Measurements from ENCODE around the gene PNPLA2. TPM values are rescaled to one million over a fixed set of nuclear protein-coding genes. Genes with fewer than 3 reads are reported as not detected.
A peak's percentile ranks its signal among the peaks of the same experiment; 100 is the strongest.

PNPLA2 gene
- total and polyA plus RNA-seq, 5 donors from 2014 or later, result 23.9 to 195 (median 24.9) TPM

DNA sequence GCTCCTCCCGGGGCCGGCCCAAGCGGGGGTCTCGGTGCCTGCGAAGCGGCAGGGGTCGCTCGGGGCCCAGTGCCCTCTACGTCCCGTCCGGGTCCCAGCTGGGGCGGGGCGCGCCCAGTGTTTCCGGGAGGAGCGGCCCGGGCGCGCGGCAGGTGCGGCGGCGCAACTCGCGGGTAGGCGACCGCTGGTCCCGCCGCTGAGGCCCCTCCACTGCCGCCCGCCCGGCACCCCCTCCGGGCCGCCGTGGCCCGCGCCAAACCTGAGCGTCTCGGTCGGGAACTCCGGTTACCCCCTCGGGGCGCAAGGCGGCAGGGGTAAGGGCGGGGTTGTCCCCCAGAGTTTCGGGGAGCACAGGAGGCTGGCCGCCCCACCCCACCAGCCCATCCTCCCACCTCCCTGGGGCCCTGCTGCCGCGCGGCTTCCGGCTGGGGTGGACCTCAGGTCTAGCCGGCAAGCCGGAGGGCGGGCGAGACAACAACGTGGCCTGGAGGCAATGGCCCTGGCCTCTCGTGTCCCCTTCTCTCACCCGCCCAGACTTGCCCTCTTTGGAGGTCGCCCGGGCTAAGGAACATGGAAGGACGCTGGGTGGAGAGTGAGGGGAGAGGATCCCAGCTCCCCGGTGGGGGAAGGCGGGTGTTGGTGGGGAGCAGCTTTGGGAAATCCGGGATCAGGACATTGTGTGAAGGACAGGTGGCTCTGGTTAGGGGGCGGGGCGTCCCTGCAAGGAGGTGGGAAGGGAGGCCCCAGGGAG lies 8.6 kb downstream of the PNPLA2 start:
- Mint-ChIP-seq H3K27me3 (peaks cover 39% of the 10 kb centered on the region), H3K4me3 (peak overlapping the region; percentile 67 to 89 (median 82)), H3K27ac (no peak overlapping the region), H3K4me1 (peaks cover 0 to 47% (median 12%) of the 10 kb centered on the region in 4 donors), H3K9me3 (no peaks in the 10 kb centered on the region), H3K36me3 (peaks cover 9% of the 10 kb centered on the region)
- no peak overlapping the region for H3K27ac ChIP-seq (ENCODE audit: insufficient read depth, low read length, poor library complexity, severe bottlenecking)
- DNase-seq (peak in 1 of 3 donors; percentile 61), ATAC-seq (ENCODE audit: low read depth in 2 of 2) (peak in 1 of 2 donors; percentile 7)
- H3K4me1 ChIP-seq (ENCODE audit: control insufficient read depth, insufficient read depth, low read length, poor library complexity, severe bottlenecking), result peaks cover 55% of the 10 kb centered on the region
- H3K4me3 ChIP-seq (ENCODE audit: low read depth, low read length), result no peak overlapping the region
- H3K36me3 ChIP-seq (ENCODE audit: control insufficient read depth, insufficient read depth, low read length), result peaks cover 8% of the 10 kb centered on the region
- H3K27me3 ChIP-seq (ENCODE audit: control insufficient read depth, insufficient read depth, low read length), result no peaks in the 10 kb centered on the region
- no peaks in the 10 kb centered on the region for H3K9me3 ChIP-seq (ENCODE audit: control insufficient read depth in 2 of 2, low read length in 2 of 2)

DNA sequence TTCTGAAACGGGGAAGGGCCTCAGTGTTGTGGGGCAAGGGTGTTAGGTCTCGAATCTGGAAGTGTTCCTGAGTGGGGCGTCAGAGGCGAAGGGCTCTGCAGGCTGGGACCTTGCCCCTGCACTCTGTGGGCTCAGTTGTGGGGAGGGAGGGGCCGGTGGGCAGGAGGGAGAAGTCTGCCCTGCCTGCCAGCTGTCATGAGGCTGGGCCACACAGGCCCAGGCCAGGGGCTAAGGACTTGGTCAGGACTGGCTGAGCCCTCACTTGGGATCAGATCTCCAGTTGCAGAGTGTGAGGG lies 9.1 kb downstream of the PNPLA2 start, which contains the start of gene CRACR2B:
TSS of gene CRACR2B (plus strand) at position 23 of the 296 bp plus-strand sequence. CDS start 689 bp downstream, outside the sequence.
- no peak within 1 kb of the TSS for H3K27ac ChIP-seq (ENCODE audit: insufficient read depth, low read length, poor library complexity, severe bottlenecking)
- no peaks in the 10 kb centered on the region for H3K27me3 ChIP-seq (ENCODE audit: control insufficient read depth, insufficient read depth, low read length)
- H3K4me3 ChIP-seq (ENCODE audit: low read depth, low read length), result no peak within 1 kb of the TSS
- H3K4me1 ChIP-seq (ENCODE audit: control insufficient read depth, insufficient read depth, low read length, poor library complexity, severe bottlenecking), result peaks cover 59% of the 10 kb centered on the region
- Mint-ChIP-seq H3K27ac (no peak within 1 kb of the TSS), H3K4me3 (peak within 1 kb of the TSS; percentile 77 to 91 (median 86)), H3K4me1 (peaks cover 0 to 46% (median 10%) of the 10 kb centered on the region in 4 donors), H3K9me3 (no peaks in the 10 kb centered on the region), H3K36me3 (peaks cover 7% of the 10 kb centered on the region), H3K27me3 (peaks cover 39% of the 10 kb centered on the region)
- DNase-seq, result no peak
- no peak for ATAC-seq (ENCODE audit: low read depth in 2 of 2)
- no peaks in the 10 kb centered on the region for H3K9me3 ChIP-seq (ENCODE audit: control insufficient read depth in 2 of 2, low read length in 2 of 2)
- peaks cover 6% of the 10 kb centered on the region for H3K36me3 ChIP-seq (ENCODE audit: control insufficient read depth, insufficient read depth, low read length)

DNA sequence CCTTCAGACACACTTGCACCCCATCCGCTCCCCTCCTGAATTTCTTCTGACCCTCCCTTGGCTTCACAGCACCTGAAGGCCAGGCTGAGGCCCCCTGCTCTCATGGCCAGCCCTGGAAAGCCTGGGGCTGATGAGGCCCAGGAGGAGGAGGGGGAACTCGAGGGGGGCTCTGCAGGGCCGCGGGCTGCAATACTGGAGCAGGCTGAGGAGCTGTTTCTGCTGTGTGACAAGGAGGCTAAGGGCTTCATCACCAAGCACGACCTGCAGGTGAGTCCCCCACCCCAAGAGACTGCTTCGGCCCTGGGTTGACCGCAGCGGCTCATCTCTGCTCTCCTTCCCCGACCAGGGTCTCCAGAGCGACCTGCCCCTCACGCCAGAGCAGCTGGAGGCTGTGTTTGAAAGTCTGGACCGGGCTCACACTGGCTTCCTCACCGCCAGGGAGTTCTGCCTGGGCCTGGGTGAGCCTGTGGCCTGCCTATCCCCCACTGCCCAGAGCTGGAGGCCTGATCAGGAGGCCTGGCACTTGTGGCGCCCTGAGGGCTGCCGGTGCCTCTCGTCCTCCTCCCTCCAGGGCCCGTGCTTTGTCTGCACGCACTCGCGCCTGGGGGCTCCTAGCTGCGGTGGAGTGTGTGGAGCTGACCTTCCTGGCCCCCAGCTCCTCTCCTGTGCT lies 9.9 kb downstream of the PNPLA2 start:
- no peak for DNase-seq
- H3K4me3 Mint-ChIP-seq, result peak overlapping the region; percentile 57 to 89 (median 81)

GRCh38 chr11:829176-829846 lies 10.6 kb downstream of the PNPLA2 start:
- peaks cover 7% of the 10 kb centered on the region for H3K36me3 Mint-ChIP-seq
- H3K27me3 Mint-ChIP-seq, result peaks cover 39% of the 10 kb centered on the region
- H3K4me3 ChIP-seq (ENCODE audit: low read depth, low read length), result no peak overlapping the region
- no peak overlapping the region for H3K27ac ChIP-seq (ENCODE audit: insufficient read depth, low read length, poor library complexity, severe bottlenecking)
- H3K9me3 Mint-ChIP-seq, result no peaks in the 10 kb centered on the region
- H3K9me3 ChIP-seq (ENCODE audit: control insufficient read depth in 2 of 2, low read length in 2 of 2), result no peaks in the 10 kb centered on the region
- peaks cover 0 to 53% (median 9%) of the 10 kb centered on the region in 4 donors for H3K4me1 Mint-ChIP-seq
- peaks cover 68% of the 10 kb centered on the region for H3K4me1 ChIP-seq (ENCODE audit: control insufficient read depth, insufficient read depth, low read length, poor library complexity, severe bottlenecking)
- H3K4me3 Mint-ChIP-seq, result peak overlapping the region; percentile 21 to 64 (median 56)
- no peaks in the 10 kb centered on the region for H3K27me3 ChIP-seq (ENCODE audit: control insufficient read depth, insufficient read depth, low read length)
- DNase-seq (no peak), ATAC-seq (ENCODE audit: low read depth in 2 of 2) (no peak)
- no peaks in the 10 kb centered on the region for H3K36me3 ChIP-seq (ENCODE audit: control insufficient read depth, insufficient read depth, low read length)
- H3K27ac Mint-ChIP-seq, result no peak overlapping the region

More for the DNA sequence above, 9.9 kb downstream of the PNPLA2 start:
- Histone ChIP-seq H3K9me3 (ENCODE audit: control insufficient read depth in 2 of 2, low read length in 2 of 2) (no peaks in the 10 kb centered on the region), H3K27me3 (ENCODE audit: control insufficient read depth, insufficient read depth, low read length) (no peaks in the 10 kb centered on the region), H3K27ac (ENCODE audit: insufficient read depth, low read length, poor library complexity, severe bottlenecking) (no peak overlapping the region), H3K4me3 (ENCODE audit: low read depth, low read length) (no peak overlapping the region), H3K4me1 (ENCODE audit: control insufficient read depth, insufficient read depth, low read length, poor library complexity, severe bottlenecking) (peaks cover 66% of the 10 kb centered on the region), H3K36me3 (ENCODE audit: control insufficient read depth, insufficient read depth, low read length) (peaks cover 6% of the 10 kb centered on the region)
- Mint-ChIP-seq H3K27ac (no peak overlapping the region), H3K4me1 (peaks cover 0 to 47% (median 9%) of the 10 kb centered on the region in 4 donors), H3K36me3 (peaks cover 7% of the 10 kb centered on the region), H3K27me3 (peaks cover 39% of the 10 kb centered on the region), H3K9me3 (no peaks in the 10 kb centered on the region)
- ATAC-seq (ENCODE audit: low read depth in 2 of 2), result no peak

GRCh38 chr11:829847-830294 lies 11.2 kb downstream of the PNPLA2 start:
- peaks cover 0 to 54% (median 9%) of the 10 kb centered on the region in 4 donors for H3K4me1 Mint-ChIP-seq
- H3K27ac Mint-ChIP-seq, result no peak overlapping the region
- DNase-seq, result no peak
- Histone ChIP-seq H3K27me3 (ENCODE audit: control insufficient read depth, insufficient read depth, low read length) (no peaks in the 10 kb centered on the region), H3K27ac (ENCODE audit: insufficient read depth, low read length, poor library complexity, severe bottlenecking) (no peak overlapping the region), H3K36me3 (ENCODE audit: control insufficient read depth, insufficient read depth, low read length) (no peaks in the 10 kb centered on the region), H3K9me3 (ENCODE audit: control insufficient read depth in 2 of 2, low read length in 2 of 2) (no peaks in the 10 kb centered on the region), H3K4me3 (ENCODE audit: low read depth, low read length) (no peak overlapping the region), H3K4me1 (ENCODE audit: control insufficient read depth, insufficient read depth, low read length, poor library complexity, severe bottlenecking) (peaks cover 70% of the 10 kb centered on the region)
- peaks cover 39% of the 10 kb centered on the region for H3K27me3 Mint-ChIP-seq
- no peak for ATAC-seq (ENCODE audit: low read depth in 2 of 2)
- H3K4me3 Mint-ChIP-seq, result peak overlapping the region in 3 of 4 donors; percentile 54 to 64 (median 57)
- no peaks in the 10 kb centered on the region for H3K9me3 Mint-ChIP-seq
- peaks cover 6% of the 10 kb centered on the region for H3K36me3 Mint-ChIP-seq

DNA sequence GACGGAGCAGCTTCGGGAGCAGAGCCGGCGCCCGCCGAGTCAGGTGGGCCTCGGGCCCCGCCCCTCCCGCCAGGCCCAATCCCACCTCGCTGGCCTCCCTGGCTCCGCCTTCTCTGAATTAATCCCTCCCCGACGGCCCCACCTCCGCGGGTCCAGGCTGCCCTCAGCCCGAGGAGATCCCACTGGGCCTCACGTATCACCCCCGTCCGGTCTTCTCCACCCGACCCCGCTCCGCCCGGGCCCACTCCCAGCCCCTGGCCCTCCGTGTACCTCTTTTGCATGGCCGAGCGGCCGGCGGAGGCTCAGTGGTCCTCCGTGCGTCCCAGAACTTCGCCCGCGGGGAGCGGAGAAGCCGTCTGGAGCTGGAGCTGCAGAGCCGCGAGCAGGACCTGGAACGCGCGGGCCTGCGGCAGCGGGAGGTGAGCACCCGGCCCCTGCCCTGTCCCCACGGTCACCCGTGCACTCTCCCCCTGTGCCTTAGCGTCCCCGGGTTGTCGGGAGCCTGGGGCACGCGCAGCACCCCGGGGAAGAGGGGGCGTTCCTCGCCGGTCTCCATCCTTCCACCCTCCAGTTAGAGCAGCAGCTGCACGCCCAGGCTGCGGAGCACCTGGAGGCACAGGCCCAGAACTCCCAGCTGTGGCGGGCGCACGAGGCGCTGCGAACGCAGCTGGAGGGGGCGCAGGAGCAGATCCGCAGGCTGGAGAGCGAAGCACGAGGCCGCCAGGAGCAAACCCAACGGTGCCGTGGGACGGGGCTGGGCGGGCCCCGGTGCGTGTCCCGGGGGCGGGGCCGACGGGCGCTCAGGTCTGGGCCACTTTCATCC lies 11.8 kb downstream of the PNPLA2 start:
- peak; percentile 29 to 43 for ATAC-seq (ENCODE audit: low read depth in 2 of 2)
- no peaks in the 10 kb centered on the region for H3K36me3 Mint-ChIP-seq

More for the DNA sequence above, 11.8 kb downstream of the PNPLA2 start:
- Histone ChIP-seq H3K27me3 (ENCODE audit: control insufficient read depth, insufficient read depth, low read length) (no peaks in the 10 kb centered on the region), H3K4me1 (ENCODE audit: control insufficient read depth, insufficient read depth, low read length, poor library complexity, severe bottlenecking) (peaks cover 72% of the 10 kb centered on the region), H3K4me3 (ENCODE audit: low read depth, low read length) (no peak overlapping the region), H3K27ac (ENCODE audit: insufficient read depth, low read length, poor library complexity, severe bottlenecking) (no peak overlapping the region), H3K36me3 (ENCODE audit: control insufficient read depth, insufficient read depth, low read length) (no peaks in the 10 kb centered on the region), H3K9me3 (ENCODE audit: control insufficient read depth in 2 of 2, low read length in 2 of 2) (no peaks in the 10 kb centered on the region)
- no peaks in the 10 kb centered on the region for H3K9me3 Mint-ChIP-seq
- H3K27me3 Mint-ChIP-seq, result peaks cover 39% of the 10 kb centered on the region
- H3K4me1 Mint-ChIP-seq, result peaks cover 0 to 52% (median 8%) of the 10 kb centered on the region in 4 donors
- peak overlapping the region in 3 of 4 donors; percentile 38 to 64 (median 63) for H3K4me3 Mint-ChIP-seq
- DNase-seq, result peak in 2 of 3 donors; percentile 50 to 69
- no peak overlapping the region for H3K27ac Mint-ChIP-seq
